B cell (primary cell): ENCODE data around the gene CMTM5. TPM values are rescaled to one million over a fixed set of nuclear protein-coding genes. Genes with fewer than 3 reads are reported as not detected.

Experiments used
- ATAC-seq: fragments of 200-7000 bp; cut with Tn5 transposase; one replicate; pipeline ENCODE4 v1.10.0; 2021; ENCODE audit warnings: low read depth, mild to moderate bottlenecking, moderate number of reproducible peaks, moderate library complexity
- CTCF ChIA-PET: fragments of 350-600 bp; sonication (Branson Sonifier 250); formaldehyde crosslinking; loops from one replicate; lab custom pipeline; 2021; ENCODE audit warnings: antibody characterized with exemption, inconsistent platforms; lab: Charles Lee
- POLR2A ChIA-PET: fragments of 350-600 bp; sonication (Branson Sonifier 250); formaldehyde crosslinking; loops from one replicate; lab custom pipeline; 2021; ENCODE audit warnings: antibody characterized with exemption; lab: Charles Lee
- DNase-seq: peaks from one replicate; pipeline ENCODE4 v3.0.0; 2013
- H2AFZ ChIP-seq: 2 replicates; pipeline ENCODE4 v1.6.1; 2012; ENCODE audit warnings: mild to moderate bottlenecking, low read depth, low read length; ENCODE audit not compliant: insufficient read depth, poor library complexity, severe bottlenecking
- H3K27ac ChIP-seq, 2 donors: 1 replicate in 1 of 2; 2 replicates in 1 of 2; pipeline ENCODE4 v1.5.1; 2012 to 2013; ENCODE audit warnings: low read length in 2 of 2, mild to moderate bottlenecking in 2 of 2, moderate library complexity in 1 of 2
- H3K27me3 ChIP-seq, 4 experiments: fragments of 200-600 bp in 1 of 4; sonication (generic) in 1 of 4; replicated peaks in 1 of 4; 1 replicate in 2 of 4; 2 replicates in 2 of 4; pipeline versions ENCODE4 v1.6.1 to v1.7.0; 2013 to 2016; ENCODE audit warnings: low read length in 3 of 4, mild to moderate bottlenecking in 2 of 4, mixed read lengths in 1 of 4, moderate library complexity in 1 of 4; ENCODE audit not compliant: insufficient read depth in 4 of 4, control insufficient read depth in 3 of 4; ENCODE audit errors: control extremely low read depth in 1 of 4
- H3K36me3 ChIP-seq, 2 experiments: replicated peaks in 1 of 2; 1 replicate in 1 of 2; 2 replicates in 1 of 2; pipeline versions ENCODE4 v1.6.1 to v1.7.1; 2013; ENCODE audit warnings: low read length in 1 of 2; ENCODE audit not compliant: insufficient read depth in 2 of 2, control insufficient read depth in 1 of 2; ENCODE audit errors: control extremely low read depth in 1 of 2, extremely low read depth in 1 of 2
- H3K4me1 ChIP-seq, 2 donors: fragments of 200-600 bp in 1 of 2; sonication (generic) in 1 of 2; 1 replicate in 1 of 2; 2 replicates in 1 of 2; pipeline versions ENCODE4 v1.5.1 to v1.6.1; 2013 to 2017; ENCODE audit warnings: low read length in 2 of 2; ENCODE audit not compliant: control insufficient read depth in 2 of 2, insufficient read depth in 2 of 2
- H3K4me2 ChIP-seq: replicated peaks from 2 replicates; pipeline ENCODE3; 2012; ENCODE audit warnings: mild to moderate bottlenecking, low read depth, low read length; ENCODE audit not compliant: poor library complexity, severe bottlenecking
- H3K4me3 ChIP-seq, 5 experiments: fragments of 200-600 bp in 1 of 5; sonication (generic) in 1 of 5; 1 replicate in 3 of 5; 2 replicates in 2 of 5; pipeline versions ENCODE4 v1.5.1 to v1.7.0; 2011 to 2016; ENCODE audit warnings: low read length in 4 of 5, mild to moderate bottlenecking in 4 of 5, low read depth in 2 of 5, control low read depth in 1 of 5, moderate library complexity in 1 of 5; ENCODE audit not compliant: insufficient read depth in 1 of 5; ENCODE audit errors: control extremely low read depth in 1 of 5, extremely low read depth in 1 of 5
- H3K79me2 ChIP-seq: fragments of 200-600 bp; sonication (generic); one replicate; pipeline ENCODE4 v1.6.0; 2016; ENCODE audit warnings: low read length; ENCODE audit not compliant: control insufficient read depth, insufficient read depth
- H3K9ac ChIP-seq: fragments of 200-600 bp; sonication (generic); 2 replicates; pipeline ENCODE4 v1.6.1; 2017; ENCODE audit warnings: mild to moderate bottlenecking, low read length, moderate library complexity
- H3K9me3 ChIP-seq, 3 donors: one replicate each; pipeline versions ENCODE4 v1.6.1 to v1.7.1; 2013; ENCODE audit warnings: low read length in 2 of 3; ENCODE audit not compliant: control insufficient read depth in 2 of 3, insufficient read depth in 1 of 3; ENCODE audit errors: control extremely low read depth in 1 of 3
- H4K20me1 ChIP-seq: 2 replicates; pipeline ENCODE4 v1.6.0; 2012; ENCODE audit warnings: mild to moderate bottlenecking, low read length; ENCODE audit not compliant: insufficient read depth, control insufficient read depth, poor library complexity, severe bottlenecking
- H3K27ac Mint-ChIP-seq: one replicate; pipeline ENCODE4 v1.8.0; 2021; ENCODE audit warnings: mixed read lengths
- H3K27me3 Mint-ChIP-seq: one replicate; pipeline ENCODE4 v1.8.0; 2021; ENCODE audit warnings: mixed read lengths
- H3K4me1 Mint-ChIP-seq: one replicate; pipeline ENCODE4 v1.8.0; 2021; ENCODE audit warnings: mixed read lengths
- H3K4me3 Mint-ChIP-seq: one replicate; pipeline ENCODE4 v1.8.0; 2021; ENCODE audit warnings: mixed read lengths
- H3K9me3 Mint-ChIP-seq: one replicate; pipeline ENCODE4 v1.8.0; 2022; ENCODE audit warnings: mixed read lengths; ENCODE audit not compliant: insufficient read depth
- EZH2 ChIP-seq: IDR thresholded peaks from 2 replicates; pipeline ENCODE4 v1.6.1; 2012; ENCODE audit warnings: borderline replicate concordance, low read depth, mild to moderate bottlenecking, moderate library complexity, low read length; ENCODE audit not compliant: insufficient read depth, poor library complexity, severe bottlenecking
- WGBS: methylation state at CpG from one replicate; pipeline ENCODE4 v1.1.5; 2013; ENCODE audit warnings: missing lambda C conversion rate; ENCODE audit not compliant: insufficient coverage; 5-methylcytosine and 5-hydroxymethylcytosine counted together
- intact Hi-C: fragments of 100-400 bp; cut with micrococcal nuclease; formaldehyde crosslinking; loops from one replicate; pipeline ENCODE4 v1.10.0; 2022
- polyA plus RNA-seq: library from polyadenylated mRNA; depleted of rRNA; stranded (reverse); fragments of >200 nt; gene quantifications from 2 replicates; pipeline ENCODE4 v1.2.3, GENCODE V29; 2012
- total RNA-seq, 2 donors: library from RNA; stranded (reverse); fragments of 120-200 nt in 1 of 2; gene quantifications; 1 replicate in 1 of 2; 2 replicates in 1 of 2; pipeline versions ENCODE4 v1.2.3 to v1.2.4, GENCODE V29; 2013 to 2022
- TF ChIP-seq, protein P1 (sequence below): fragments of 200-600 bp; IDR thresholded peaks from one replicate; pipeline ENCODE4 v1.8.0; 2022; ENCODE audit warnings: antibody characterized with exemption, mild to moderate bottlenecking

The CMTM5 gene
- total and polyA plus RNA-seq, 2 donors (not counting 1 experiment from before 2014, with no cell fraction given), result 0.18 TPM; not detected in 1

DNA sequence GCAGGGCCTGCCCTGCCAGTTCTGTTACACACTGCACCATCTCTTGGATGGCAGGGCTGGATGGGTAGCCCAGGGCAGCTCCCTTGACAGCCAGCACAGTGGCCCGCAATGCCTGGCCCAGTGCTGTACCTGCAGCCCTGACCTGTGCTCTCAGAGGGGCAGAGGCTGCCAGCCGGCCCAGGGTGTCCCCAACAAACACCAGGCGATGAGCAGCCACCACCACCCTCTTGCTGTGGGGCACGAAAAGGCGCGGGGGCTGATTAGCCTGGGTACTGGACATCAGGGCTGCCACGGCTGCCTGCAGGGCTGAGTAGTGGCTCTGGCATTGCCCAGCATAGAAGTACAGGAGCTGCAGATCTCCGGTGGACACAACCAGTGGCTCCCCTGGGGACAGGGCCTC lies 19.6 kb upstream of the CMTM5 start:
- Histone ChIP-seq H3K9ac (no peak overlapping the region), H2AFZ (no peak overlapping the region), H3K79me2 (no peaks in the 10 kb centered on the region), H3K36me3 (no peaks in the 10 kb centered on the region), H4K20me1 (no peaks in the 10 kb centered on the region), H3K4me2 (no peak overlapping the region), H3K4me1 (peaks cover 5 to 7% of the 10 kb centered on the region in 2 donors), H3K27me3 (peaks cover 0 to 37% (median 13%) of the 10 kb centered on the region in 4 experiments), H3K4me3 (no peak overlapping the region), H3K27ac (no peak overlapping the region), H3K9me3 (peaks cover 0 to 1% (median 0%) of the 10 kb centered on the region in 3 donors)
- no peak overlapping the region for H3K4me3 Mint-ChIP-seq
- WGBS, result 97% methylated on average over 7 of the region's 8 CpGs
- no peaks in the 10 kb centered on the region for H3K9me3 Mint-ChIP-seq
- intact Hi-C loops, result no loop called here
- H3K27ac Mint-ChIP-seq, result no peak overlapping the region
- POLR2A ChIA-PET, result no interaction called here
- CTCF ChIA-PET, result interaction anchor here (1.5 kb wide), 1 partner anchor 23 kb away, joined by 4 read pairs; no protein-coding TSS in a partner anchor
- no peak for DNase-seq
- TF ChIP-seq EZH2, result no peak
- TF ChIP-seq, protein P1, sequence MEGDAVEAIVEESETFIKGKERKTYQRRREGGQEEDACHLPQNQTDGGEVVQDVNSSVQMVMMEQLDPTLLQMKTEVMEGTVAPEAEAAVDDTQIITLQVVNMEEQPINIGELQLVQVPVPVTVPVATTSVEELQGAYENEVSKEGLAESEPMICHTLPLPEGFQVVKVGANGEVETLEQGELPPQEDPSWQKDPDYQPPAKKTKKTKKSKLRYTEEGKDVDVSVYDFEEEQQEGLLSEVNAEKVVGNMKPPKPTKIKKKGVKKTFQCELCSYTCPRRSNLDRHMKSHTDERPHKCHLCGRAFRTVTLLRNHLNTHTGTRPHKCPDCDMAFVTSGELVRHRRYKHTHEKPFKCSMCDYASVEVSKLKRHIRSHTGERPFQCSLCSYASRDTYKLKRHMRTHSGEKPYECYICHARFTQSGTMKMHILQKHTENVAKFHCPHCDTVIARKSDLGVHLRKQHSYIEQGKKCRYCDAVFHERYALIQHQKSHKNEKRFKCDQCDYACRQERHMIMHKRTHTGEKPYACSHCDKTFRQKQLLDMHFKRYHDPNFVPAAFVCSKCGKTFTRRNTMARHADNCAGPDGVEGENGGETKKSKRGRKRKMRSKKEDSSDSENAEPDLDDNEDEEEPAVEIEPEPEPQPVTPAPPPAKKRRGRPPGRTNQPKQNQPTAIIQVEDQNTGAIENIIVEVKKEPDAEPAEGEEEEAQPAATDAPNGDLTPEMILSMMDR, result no peak
- peaks cover 49% of the 10 kb centered on the region for H3K27me3 Mint-ChIP-seq
- H3K4me1 Mint-ChIP-seq, result peaks cover 8% of the 10 kb centered on the region
- ATAC-seq, result no peak

DNA sequence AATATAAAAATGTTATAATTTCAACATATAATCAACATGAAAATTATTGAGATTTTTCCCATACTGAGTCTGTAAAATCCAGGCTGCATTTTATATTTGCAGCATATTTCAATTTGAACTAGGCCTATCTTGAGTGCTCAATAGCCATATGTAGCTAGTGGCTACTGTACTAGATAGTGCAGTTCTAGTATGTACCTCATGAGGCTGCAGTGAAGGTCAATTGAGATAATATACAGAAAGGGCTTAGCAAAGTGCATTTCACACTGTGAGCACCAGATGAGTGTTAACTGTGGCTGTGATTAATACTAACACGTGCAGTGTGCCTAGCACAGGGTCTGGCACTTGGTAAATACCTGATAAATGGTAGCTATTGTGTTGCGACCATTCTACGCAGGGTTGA lies 18.8 kb upstream of the CMTM5 start:
- H3K36me3 ChIP-seq, result no peaks in the 10 kb centered on the region
- no peak overlapping the region for H3K4me3 ChIP-seq
- WGBS, result 94% methylated on average over 3 of the region's 3 CpGs
- TF ChIP-seq EZH2, result no peak
- TF ChIP-seq, protein P1, result no peak
- Mint-ChIP-seq H3K9me3 (no peaks in the 10 kb centered on the region), H3K4me3 (no peak overlapping the region), H3K27me3 (peaks cover 45% of the 10 kb centered on the region), H3K4me1 (peaks cover 4% of the 10 kb centered on the region), H3K27ac (no peak overlapping the region)
- no peak overlapping the region for H3K27ac ChIP-seq
- H4K20me1 ChIP-seq, result no peaks in the 10 kb centered on the region
- no peaks in the 10 kb centered on the region for H3K4me1 ChIP-seq
- ATAC-seq (no peak), DNase-seq (no peak)
- ChIA-PET CTCF (interaction anchor here (1.5 kb wide), 1 partner anchor 22 kb away, joined by 4 read pairs; no protein-coding TSS in a partner anchor), POLR2A (no interaction called here)
- intact Hi-C loops, result no loop called here
- no peak overlapping the region for H3K4me2 ChIP-seq
- H2AFZ ChIP-seq, result no peak overlapping the region
- no peak overlapping the region for H3K9ac ChIP-seq
- H3K79me2 ChIP-seq, result no peaks in the 10 kb centered on the region
- H3K27me3 ChIP-seq, result peaks cover 0 to 30% (median 10%) of the 10 kb centered on the region in 4 experiments
- peaks cover 0 to 1% (median 0%) of the 10 kb centered on the region in 3 donors for H3K9me3 ChIP-seq
